HCT116 (cell line): ENCODE results near the gene SAMD1. TPM values are rescaled to one million over a fixed set of nuclear protein-coding genes. Genes with fewer than 3 reads are reported as not detected.

Source experiments
- ATAC-seq: fragments of 200-7000 bp; cut with Tn5 transposase; 2 replicates; pipeline ENCODE4 v1.9.1; 2020; ENCODE audit warnings: mild to moderate bottlenecking, moderate library complexity
- BruUV-seq: library from RNA; stranded (reverse); fragments of 400-500 nt; replicated peaks from 2 replicates; lab custom pipeline; 2021; lab: Mats Ljungman, UMichigan
- CTCF ChIA-PET: fragments of 300-600 bp; sonication (Branson Sonifier 250); formaldehyde crosslinking; loops from one replicate; lab custom pipeline; 2021; ENCODE audit warnings: antibody characterized with exemption; lab: Charles Lee
- POLR2A ChIA-PET: fragments of 300-600, 350-600 bp; sonication (Branson Sonifier 250); formaldehyde crosslinking; loops from one replicate; lab custom pipeline; 2021; ENCODE audit warnings: antibody characterized with exemption; lab: Charles Lee
- RAD21 ChIA-PET, 2 experiments: fragments of 300-600 bp; sonication (Branson Sonifier 250); formaldehyde crosslinking; loops; one replicate each; lab custom pipeline; 2023; ENCODE audit warnings: low total read pairs in 2 of 2; ENCODE audit not compliant: uncharacterized antibody in 2 of 2, unreplicated experiment in 2 of 2, low non-redundant PET in 1 of 2; lab: Charles Lee
- DNase-seq: peaks from one replicate; pipeline ENCODE4 v3.0.0-alpha.2; 2010; ENCODE audit warnings: low read depth, low spot score
- H2AFZ ChIP-seq: fragments of 200-600 bp; shearing (Covaris generic), sonication (generic); 2 replicates; pipeline ENCODE4 v1.6.1; 2017; ENCODE audit warnings: low read depth, mixed run types, mixed read lengths, antibody characterized with exemption, low read length; ENCODE audit not compliant: poor library complexity, severe bottlenecking
- H3K27ac ChIP-seq: 2 replicates; pipeline ENCODE4 v1.5.1; 2012; ENCODE audit warnings: low read depth, low read length
- H3K27me3 ChIP-seq: fragments of 200-600 bp; sonication (generic); 2 replicates; pipeline ENCODE4 v1.6.1; 2016; ENCODE audit warnings: mixed run types, low read length, mixed read lengths; ENCODE audit not compliant: insufficient read depth
- H3K36me3 ChIP-seq, 2 experiments: fragments of 200-500 bp in 1 of 2; fragments of 200-600 bp in 1 of 2; sonication (Bioruptor generic) in 1 of 2; sonication (generic) in 1 of 2; 2 replicates each; pipeline versions ENCODE4 v1.5.1 to v1.6.1; 2014 to 2016; ENCODE audit warnings: low read length in 2 of 2, inconsistent platforms in 1 of 2, mixed read lengths in 1 of 2, mixed run types in 1 of 2; ENCODE audit not compliant: insufficient read depth in 2 of 2, control insufficient read depth in 1 of 2
- H3K4me1 ChIP-seq, 2 experiments: fragments of 200-600 bp in 1 of 2; sonication (generic) in 1 of 2; 2 replicates each; pipeline versions ENCODE4 v1.5.1 to v1.6.1; 2012 to 2017; ENCODE audit warnings: low read length in 2 of 2, inconsistent platforms in 1 of 2, mild to moderate bottlenecking in 1 of 2, mixed read lengths in 1 of 2, mixed run types in 1 of 2, moderate library complexity in 1 of 2; ENCODE audit not compliant: insufficient read depth in 2 of 2, control insufficient read depth in 1 of 2
- H3K4me2 ChIP-seq: fragments of 200-600 bp; sonication (generic); 2 replicates; pipeline ENCODE4 v1.6.1; 2017; ENCODE audit warnings: mixed run types, low read length, mixed read lengths
- H3K4me3 ChIP-seq, 2 experiments: fragments of 200-600 bp in 1 of 2; sonication (generic) in 1 of 2; replicated peaks in 1 of 2; 2 replicates each; pipeline ENCODE4 v1.5.1; 2011 to 2016; ENCODE audit warnings: low read length in 2 of 2, control low read depth in 1 of 2, low read depth in 1 of 2, mild to moderate bottlenecking in 1 of 2, mixed read lengths in 1 of 2, mixed run types in 1 of 2
- H3K79me2 ChIP-seq: fragments of 200-600 bp; sonication (generic); 2 replicates; pipeline ENCODE4 v1.6.1; 2017; ENCODE audit warnings: mild to moderate bottlenecking, mixed run types, low read length, moderate library complexity, mixed read lengths; ENCODE audit not compliant: insufficient read depth
- H3K9ac ChIP-seq: fragments of 200-600 bp; sonication (generic); 2 replicates; pipeline ENCODE4 v1.6.1; 2016; ENCODE audit warnings: low read length, mixed read lengths
- H3K9me2 ChIP-seq: fragments of 200-600 bp; sonication (generic), shearing (Covaris generic); 2 replicates; pipeline ENCODE4 v1.6.1; 2017; ENCODE audit warnings: mixed run types, mild to moderate bottlenecking, moderate library complexity; ENCODE audit not compliant: insufficient read depth
- H3K9me3 ChIP-seq, 2 experiments: fragments of 200-500 bp in 1 of 2; fragments of 200-600 bp in 1 of 2; sonication (Bioruptor generic) in 1 of 2; sonication (generic) in 1 of 2; 2 replicates each; pipeline ENCODE4 v1.6.1; 2014 to 2017; ENCODE audit warnings: low read length in 2 of 2, mixed read lengths in 2 of 2, inconsistent platforms in 1 of 2, low read depth in 1 of 2, mild to moderate bottlenecking in 1 of 2, mixed run types in 1 of 2, moderate library complexity in 1 of 2; ENCODE audit not compliant: control insufficient read depth in 1 of 2, insufficient read depth in 1 of 2
- H4K20me1 ChIP-seq: fragments of 200-600 bp; sonication (generic), shearing (Covaris generic); 2 replicates; pipeline ENCODE4 v1.6.1; 2017; ENCODE audit warnings: mixed run types, mild to moderate bottlenecking, moderate library complexity; ENCODE audit not compliant: insufficient read depth
- CBX3 ChIP-seq: IDR thresholded peaks from 2 replicates; pipeline ENCODE4 v1.6.1; 2012; ENCODE audit warnings: low read depth
- CEBPB ChIP-seq: IDR thresholded peaks from 2 replicates; pipeline ENCODE4 v1.6.1; 2012; ENCODE audit warnings: low read depth
- EGR1 ChIP-seq: IDR thresholded peaks from 2 replicates; pipeline ENCODE4 v1.6.1; 2012; ENCODE audit warnings: low read depth
- ELF1 ChIP-seq: IDR thresholded peaks from 2 replicates; pipeline ENCODE4 v1.6.1; 2012; ENCODE audit warnings: low read depth, borderline replicate concordance
- EZH2 ChIP-seq: fragments of 200-600 bp; sonication (generic); IDR thresholded peaks from 2 replicates; pipeline ENCODE4 v1.6.1; 2017; ENCODE audit warnings: antibody characterized with exemption, mixed run types
- EZH2phosphoT487 ChIP-seq: fragments of 200-600 bp; IDR thresholded peaks from 2 replicates; pipeline ENCODE4 v1.6.1; 2018; ENCODE audit warnings: antibody characterized with exemption, borderline replicate concordance
- FOSL1 ChIP-seq: IDR thresholded peaks from 2 replicates; pipeline ENCODE4 v1.6.1; 2012; ENCODE audit warnings: low read depth
- POLR2AphosphoS5 ChIP-seq: IDR thresholded peaks from 2 replicates; pipeline ENCODE4 v1.6.1; 2011; ENCODE audit warnings: mild to moderate bottlenecking, low read depth, low read length, moderate library complexity
- RAD21 ChIP-seq: IDR thresholded peaks from 2 replicates; pipeline ENCODE4 v1.6.1; 2012; ENCODE audit warnings: low read depth, mild to moderate bottlenecking
- SIN3A ChIP-seq: IDR thresholded peaks from 2 replicates; pipeline ENCODE4 v1.6.1; 2012; ENCODE audit warnings: low read depth
- SP1 ChIP-seq: IDR thresholded peaks from 2 replicates; pipeline ENCODE4 v1.6.1; 2012; ENCODE audit warnings: low read depth
- SRF ChIP-seq: IDR thresholded peaks from 2 replicates; pipeline ENCODE4 v1.6.1; 2012; ENCODE audit warnings: low read depth
- TCF7L2 ChIP-seq: IDR thresholded peaks from 2 replicates; pipeline ENCODE4 v1.7.0; 2011; ENCODE audit warnings: borderline replicate concordance, inconsistent platforms; ENCODE audit not compliant: insufficient read depth, insufficient read length; ENCODE audit errors: extremely low read depth
- YY1 ChIP-seq: IDR thresholded peaks from 2 replicates; pipeline ENCODE4 v1.6.1; 2011; ENCODE audit warnings: low read length, low read depth, moderate library complexity, mild to moderate bottlenecking; ENCODE audit not compliant: insufficient replicate concordance; ENCODE audit errors: extremely low read depth
- ZFX ChIP-seq: fragments of 450-650 bp; IDR thresholded peaks from 2 replicates; pipeline ENCODE4 v1.6.1; 2017
- ZNF274 ChIP-seq: fragments of 200-500 bp; sonication (Bioruptor generic); IDR thresholded peaks from 2 replicates; pipeline ENCODE4 v1.6.1; 2014; ENCODE audit warnings: mild to moderate bottlenecking, low read depth, low read length, inconsistent platforms
- intact Hi-C: fragments of 100-400 bp; cut with micrococcal nuclease; formaldehyde crosslinking; loops from 2 replicates; pipeline ENCODE4 v1.10.0; 2022
- total RNA-seq: library from RNA; stranded (reverse); gene quantifications from one replicate; pipeline ENCODE4 v1.2.1, GENCODE V29; 2021; ENCODE audit not compliant: unreplicated experiment
- TF ChIP-seq, protein P1 (sequence below): IDR thresholded peaks from 2 replicates; pipeline ENCODE4 v1.6.1; 2011; ENCODE audit warnings: mild to moderate bottlenecking, low read length, moderate library complexity; ENCODE audit not compliant: insufficient replicate concordance; ENCODE audit errors: extremely low read depth
- TF ChIP-seq, protein P2 (sequence below), 3 experiments: fragments of 200-600 bp in 1 of 3; sonication (generic) in 1 of 3; IDR thresholded peaks in 2 of 3; conservative IDR thresholded peaks in 1 of 3; 2 replicates each; pipeline ENCODE4 v1.5.1; 2012 to 2017; ENCODE audit warnings: low read depth in 2 of 3, low read length in 2 of 3, antibody characterized with exemption in 1 of 3, borderline replicate concordance in 1 of 3, control low read depth in 1 of 3, mild to moderate bottlenecking in 1 of 3, mixed read lengths in 1 of 3, mixed run types in 1 of 3, moderate library complexity in 1 of 3; ENCODE audit not compliant: insufficient read depth in 1 of 3
- TF ChIP-seq, protein P3 (sequence below): IDR thresholded peaks from 2 replicates; pipeline ENCODE4 v1.6.1; 2012; ENCODE audit warnings: low read depth

SAMD1 gene
- total RNA-seq, 1 experiment from 2014 or later: 62.9 TPM

DNA sequence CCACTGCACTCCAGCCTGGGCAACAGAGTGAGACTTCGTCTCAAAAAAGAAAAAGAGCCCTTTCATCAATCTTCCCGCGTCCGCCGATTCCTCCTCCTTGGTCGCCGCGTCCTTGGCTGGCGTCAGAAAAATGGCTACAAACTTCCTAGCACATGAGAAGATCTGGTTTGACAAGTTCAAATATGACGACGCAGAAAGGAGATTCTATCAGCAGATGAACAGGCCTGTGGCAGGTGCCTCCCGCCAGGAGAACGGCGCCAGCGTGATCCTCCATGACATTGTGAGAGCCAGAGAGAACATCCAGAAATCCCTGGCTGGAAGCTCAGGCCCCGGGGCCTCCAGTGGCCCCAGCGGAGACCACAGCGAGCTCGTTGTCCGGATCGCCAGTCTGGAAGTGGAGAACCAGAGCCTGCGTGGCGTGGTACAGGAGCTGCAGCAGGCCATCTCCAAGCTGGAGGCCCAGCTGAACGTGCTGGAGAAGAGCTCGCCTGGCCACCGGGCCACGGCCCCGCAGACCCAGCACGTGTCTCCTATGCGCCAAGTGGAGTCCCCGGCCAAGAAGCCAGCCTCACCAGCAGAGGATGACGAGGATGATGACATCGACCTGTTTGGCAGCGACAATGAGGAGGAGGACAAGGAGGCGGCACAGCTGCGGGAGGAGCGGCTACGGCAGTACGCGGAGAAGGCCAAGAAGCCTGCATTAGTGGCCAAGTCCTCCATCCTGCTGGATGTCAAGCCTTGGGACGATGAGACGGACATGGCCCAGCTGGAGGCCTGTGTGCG is 20.1 kb downstream of the SAMD1 start:
- ChIA-PET CTCF (interaction anchor here (1.0 to 6.6 kb wide), 3 partner anchors 11 to 66 kb away, joined by 3 to 83 read pairs (median 7); partner anchors contain the start of genes ASF1B and PALM3), POLR2A (no interaction called here)
- no TSS peak for BruUV-seq

More for the DNA sequence above, 20.1 kb downstream of the SAMD1 start:
- Histone ChIP-seq H2AFZ (no peak overlapping the region), H3K4me3 (no peak overlapping the region), H3K9me2 (no peaks in the 10 kb centered on the region), H3K9me3 (no peaks in the 10 kb centered on the region; a peak in 1 of 4 replicates), H4K20me1 (no peaks in the 10 kb centered on the region), H3K27me3 (no peaks in the 10 kb centered on the region), H3K27ac (no peak overlapping the region), H3K4me2 (no peak overlapping the region), H3K9ac (no peak overlapping the region)
- RAD21 ChIA-PET: no interaction called here
- DNase-seq: no peak
- ATAC-seq: no peak
- intact Hi-C loops: loop anchor here (5.0 to 10.0 kb wide), 2 partner anchors 42 to 286 kb away; a partner anchor contains a TSS
- TF ChIP-seq CEBPB (no peak), RAD21 (no peak), TCF7L2 (no peak), ZNF274 (no peak), SP1 (no peak), EZH2 (no peak), SRF (no peak), SIN3A (no peak), EGR1 (no peak), EZH2phosphoT487 (no peak), ELF1 (no peak), YY1 (no peak), CBX3 (no peak), ZFX (no peak), POLR2AphosphoS5 (no peak), FOSL1 (no peak)
- TF ChIP-seq, protein P1, sequence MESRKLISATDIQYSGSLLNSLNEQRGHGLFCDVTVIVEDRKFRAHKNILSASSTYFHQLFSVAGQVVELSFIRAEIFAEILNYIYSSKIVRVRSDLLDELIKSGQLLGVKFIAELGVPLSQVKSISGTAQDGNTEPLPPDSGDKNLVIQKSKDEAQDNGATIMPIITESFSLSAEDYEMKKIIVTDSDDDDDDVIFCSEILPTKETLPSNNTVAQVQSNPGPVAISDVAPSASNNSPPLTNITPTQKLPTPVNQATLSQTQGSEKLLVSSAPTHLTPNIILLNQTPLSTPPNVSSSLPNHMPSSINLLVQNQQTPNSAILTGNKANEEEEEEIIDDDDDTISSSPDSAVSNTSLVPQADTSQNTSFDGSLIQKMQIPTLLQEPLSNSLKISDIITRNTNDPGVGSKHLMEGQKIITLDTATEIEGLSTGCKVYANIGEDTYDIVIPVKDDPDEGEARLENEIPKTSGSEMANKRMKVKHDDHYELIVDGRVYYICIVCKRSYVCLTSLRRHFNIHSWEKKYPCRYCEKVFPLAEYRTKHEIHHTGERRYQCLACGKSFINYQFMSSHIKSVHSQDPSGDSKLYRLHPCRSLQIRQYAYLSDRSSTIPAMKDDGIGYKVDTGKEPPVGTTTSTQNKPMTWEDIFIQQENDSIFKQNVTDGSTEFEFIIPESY: no peak
- TF ChIP-seq, protein P2, sequence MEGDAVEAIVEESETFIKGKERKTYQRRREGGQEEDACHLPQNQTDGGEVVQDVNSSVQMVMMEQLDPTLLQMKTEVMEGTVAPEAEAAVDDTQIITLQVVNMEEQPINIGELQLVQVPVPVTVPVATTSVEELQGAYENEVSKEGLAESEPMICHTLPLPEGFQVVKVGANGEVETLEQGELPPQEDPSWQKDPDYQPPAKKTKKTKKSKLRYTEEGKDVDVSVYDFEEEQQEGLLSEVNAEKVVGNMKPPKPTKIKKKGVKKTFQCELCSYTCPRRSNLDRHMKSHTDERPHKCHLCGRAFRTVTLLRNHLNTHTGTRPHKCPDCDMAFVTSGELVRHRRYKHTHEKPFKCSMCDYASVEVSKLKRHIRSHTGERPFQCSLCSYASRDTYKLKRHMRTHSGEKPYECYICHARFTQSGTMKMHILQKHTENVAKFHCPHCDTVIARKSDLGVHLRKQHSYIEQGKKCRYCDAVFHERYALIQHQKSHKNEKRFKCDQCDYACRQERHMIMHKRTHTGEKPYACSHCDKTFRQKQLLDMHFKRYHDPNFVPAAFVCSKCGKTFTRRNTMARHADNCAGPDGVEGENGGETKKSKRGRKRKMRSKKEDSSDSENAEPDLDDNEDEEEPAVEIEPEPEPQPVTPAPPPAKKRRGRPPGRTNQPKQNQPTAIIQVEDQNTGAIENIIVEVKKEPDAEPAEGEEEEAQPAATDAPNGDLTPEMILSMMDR (IDR thresholded peaks at IDR 0.05 in 2 of 3, conservative IDR thresholded peaks at IDR 0.05 in 1 of 3; ENCODE audit: borderline replicate concordance in 1 of 3, insufficient read depth in 1 of 3, low read depth in 2 of 3, low read length in 2 of 3): no peak
- TF ChIP-seq, protein P3, sequence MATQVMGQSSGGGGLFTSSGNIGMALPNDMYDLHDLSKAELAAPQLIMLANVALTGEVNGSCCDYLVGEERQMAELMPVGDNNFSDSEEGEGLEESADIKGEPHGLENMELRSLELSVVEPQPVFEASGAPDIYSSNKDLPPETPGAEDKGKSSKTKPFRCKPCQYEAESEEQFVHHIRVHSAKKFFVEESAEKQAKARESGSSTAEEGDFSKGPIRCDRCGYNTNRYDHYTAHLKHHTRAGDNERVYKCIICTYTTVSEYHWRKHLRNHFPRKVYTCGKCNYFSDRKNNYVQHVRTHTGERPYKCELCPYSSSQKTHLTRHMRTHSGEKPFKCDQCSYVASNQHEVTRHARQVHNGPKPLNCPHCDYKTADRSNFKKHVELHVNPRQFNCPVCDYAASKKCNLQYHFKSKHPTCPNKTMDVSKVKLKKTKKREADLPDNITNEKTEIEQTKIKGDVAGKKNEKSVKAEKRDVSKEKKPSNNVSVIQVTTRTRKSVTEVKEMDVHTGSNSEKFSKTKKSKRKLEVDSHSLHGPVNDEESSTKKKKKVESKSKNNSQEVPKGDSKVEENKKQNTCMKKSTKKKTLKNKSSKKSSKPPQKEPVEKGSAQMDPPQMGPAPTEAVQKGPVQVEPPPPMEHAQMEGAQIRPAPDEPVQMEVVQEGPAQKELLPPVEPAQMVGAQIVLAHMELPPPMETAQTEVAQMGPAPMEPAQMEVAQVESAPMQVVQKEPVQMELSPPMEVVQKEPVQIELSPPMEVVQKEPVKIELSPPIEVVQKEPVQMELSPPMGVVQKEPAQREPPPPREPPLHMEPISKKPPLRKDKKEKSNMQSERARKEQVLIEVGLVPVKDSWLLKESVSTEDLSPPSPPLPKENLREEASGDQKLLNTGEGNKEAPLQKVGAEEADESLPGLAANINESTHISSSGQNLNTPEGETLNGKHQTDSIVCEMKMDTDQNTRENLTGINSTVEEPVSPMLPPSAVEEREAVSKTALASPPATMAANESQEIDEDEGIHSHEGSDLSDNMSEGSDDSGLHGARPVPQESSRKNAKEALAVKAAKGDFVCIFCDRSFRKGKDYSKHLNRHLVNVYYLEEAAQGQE: no peak
- TF ChIP-seq, all 23 proteins: peak for 0
- Histone ChIP-seq H3K36me3 (no peaks in the 10 kb centered on the region), H3K4me1 (peaks cover 17 to 35% of the 10 kb centered on the region in 2 experiments), H3K79me2 (no peaks in the 10 kb centered on the region)
